Measurements from ENCODE around the gene PDE11A.

PDE11A gene

DNA sequence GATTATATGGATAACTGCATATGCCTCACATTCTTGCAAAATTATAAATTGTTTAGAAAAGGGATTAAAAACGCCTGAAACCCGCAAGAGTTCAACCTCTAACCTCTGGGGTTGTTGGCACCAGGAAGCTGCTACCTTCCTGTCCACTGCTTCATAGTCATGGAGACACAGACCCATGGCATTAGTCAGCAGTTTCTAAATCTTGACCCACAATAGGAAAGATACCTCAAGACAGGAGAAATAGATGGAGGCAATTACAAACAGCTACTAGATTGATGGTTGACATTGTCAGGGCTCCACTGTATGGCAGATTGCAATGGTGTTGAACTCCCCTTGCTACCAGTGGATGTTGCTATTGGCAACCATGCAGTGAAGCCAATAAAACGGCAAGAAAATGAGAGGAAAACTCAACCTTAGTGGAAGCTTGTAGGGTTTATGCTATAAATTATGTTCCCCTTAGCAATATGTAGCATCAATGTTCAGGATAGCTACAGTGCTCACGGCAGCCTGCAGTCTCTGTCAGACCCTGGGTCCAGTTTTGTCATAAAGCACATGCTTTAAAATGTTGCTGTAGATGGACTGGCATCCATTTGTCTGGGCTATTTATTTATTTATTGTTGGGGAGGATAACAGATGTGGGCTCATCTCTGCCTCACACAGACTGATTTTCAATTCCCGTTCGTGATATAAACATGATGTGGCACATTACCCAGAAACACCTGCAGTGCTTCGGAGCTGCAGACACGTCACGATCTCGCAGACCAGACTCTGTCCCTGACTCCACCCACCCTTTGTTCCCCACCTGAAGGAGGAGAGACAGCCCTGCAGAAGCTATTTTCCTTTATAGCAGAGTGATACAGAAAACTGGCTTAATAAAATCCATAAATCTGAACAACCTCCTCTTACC is 446.6 kb downstream of the PDE11A start:
- no peak for TF ChIP-seq SPI1 (IDR thresholded peaks at IDR 0.05; ENCODE audit: low read depth, low read length)
- no peak for TF ChIP-seq TAF1 (IDR thresholded peaks at IDR 0.05; ENCODE audit: low read depth, low read length)
- no peak for TF ChIP-seq POLR2A (IDR thresholded peaks at IDR 0.05; ENCODE audit: low read depth, low read length)
- TF ChIP-seq POU2F2 (IDR thresholded peaks at IDR 0.05; ENCODE audit: low read depth, low read length) = no peak
- no peak for TF ChIP-seq POLR2AphosphoS5 (IDR thresholded peaks at IDR 0.05; ENCODE audit: low read depth, low read length)
- TF ChIP-seq PAX5 (IDR thresholded peaks at IDR 0.05; ENCODE audit: insufficient read depth, low read length, severe bottlenecking) = no peak
- DNase-seq (ENCODE audit: insufficient read length, low spot score) = no peak
- peak; percentile 43 for FAIRE-seq

DNA sequence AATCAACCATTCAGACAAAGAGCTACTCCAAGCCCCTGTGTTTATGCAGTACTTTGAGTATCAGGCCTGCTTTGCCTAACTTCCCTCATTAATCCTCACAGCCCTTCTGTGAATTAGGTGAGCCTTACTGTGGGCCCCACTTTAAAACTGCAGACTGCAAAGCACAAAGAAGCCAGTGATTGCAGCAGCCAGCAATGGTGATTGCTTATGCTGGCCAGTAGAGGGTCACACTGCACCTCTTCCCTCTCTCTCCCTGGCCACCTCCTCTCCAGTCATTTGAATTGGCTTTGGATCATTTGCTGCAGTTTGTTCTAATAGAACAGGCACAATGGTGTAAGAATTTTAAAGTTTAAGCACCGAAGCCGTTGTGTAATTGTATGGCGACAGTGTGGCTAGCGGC is 450.1 kb downstream of the PDE11A start:
- no peak for DNase-seq (ENCODE audit: insufficient read length, low spot score)
- no peak for FAIRE-seq
- no peak for TF ChIP-seq POLR2A (IDR thresholded peaks at IDR 0.05; ENCODE audit: low read depth, low read length)
- TF ChIP-seq POLR2AphosphoS5 (IDR thresholded peaks at IDR 0.05; ENCODE audit: low read depth, low read length) = no peak
- TF ChIP-seq PAX5 (IDR thresholded peaks at IDR 0.05; ENCODE audit: insufficient read depth, low read length, severe bottlenecking) = no peak
- TF ChIP-seq TAF1 (IDR thresholded peaks at IDR 0.05; ENCODE audit: low read depth, low read length) = no peak
- TF ChIP-seq POU2F2 (IDR thresholded peaks at IDR 0.05; ENCODE audit: low read depth, low read length) = no peak
- TF ChIP-seq SPI1 (IDR thresholded peaks at IDR 0.05; ENCODE audit: low read depth, low read length) = no peak

DNA sequence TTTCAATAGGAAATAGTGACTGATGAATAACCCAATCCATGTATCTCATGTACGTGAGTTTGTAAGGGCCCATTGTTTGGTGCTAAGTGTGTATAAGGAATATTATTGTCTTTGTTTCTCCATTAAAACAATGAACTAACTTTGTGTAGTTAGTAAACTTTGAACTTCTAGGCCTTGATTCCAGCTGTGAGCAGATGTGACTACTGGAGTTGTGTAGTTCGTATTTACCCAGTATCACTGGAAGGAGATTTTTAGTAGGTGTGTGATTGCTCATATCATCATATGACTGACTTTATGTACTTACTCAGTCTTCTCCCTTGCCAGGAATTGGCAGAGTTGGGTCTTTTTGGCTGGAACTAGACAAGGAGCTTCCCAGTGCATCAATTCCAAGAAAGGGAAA is 452.6 kb downstream of the PDE11A start:
- no peak for TF ChIP-seq TAF1 (IDR thresholded peaks at IDR 0.05; ENCODE audit: low read depth, low read length)
- TF ChIP-seq SPI1 (IDR thresholded peaks at IDR 0.05; ENCODE audit: low read depth, low read length) = no peak
- no peak for TF ChIP-seq POU2F2 (IDR thresholded peaks at IDR 0.05; ENCODE audit: low read depth, low read length)
- TF ChIP-seq POLR2AphosphoS5 (IDR thresholded peaks at IDR 0.05; ENCODE audit: low read depth, low read length) = no peak
- no peak for TF ChIP-seq POLR2A (IDR thresholded peaks at IDR 0.05; ENCODE audit: low read depth, low read length)
- TF ChIP-seq PAX5 (IDR thresholded peaks at IDR 0.05; ENCODE audit: insufficient read depth, low read length, severe bottlenecking) = no peak
- FAIRE-seq = no peak
- no peak for DNase-seq (ENCODE audit: insufficient read length, low spot score)

DNA sequence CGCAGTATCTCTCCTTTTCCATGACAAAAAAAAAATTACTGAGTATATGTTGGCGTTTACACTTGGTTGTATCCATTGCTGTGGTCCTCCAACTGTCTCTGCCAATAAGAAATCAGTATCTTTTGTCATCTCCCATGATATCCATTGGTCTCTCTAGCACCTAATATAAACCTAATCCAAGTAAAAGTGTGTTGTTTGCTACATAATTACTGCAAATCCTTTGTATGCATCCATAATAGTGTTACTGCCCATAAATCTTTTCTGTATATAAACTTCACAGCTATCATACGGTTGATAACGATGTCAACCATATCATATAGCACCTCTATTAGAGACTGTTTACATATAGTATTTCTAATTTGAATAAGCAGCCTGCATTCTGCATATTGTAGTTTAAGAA is 453.1 kb downstream of the PDE11A start:
- DNase-seq (ENCODE audit: insufficient read length, low spot score) (no peak), FAIRE-seq (no peak)
- no peak for TF ChIP-seq POU2F2 (IDR thresholded peaks at IDR 0.05; ENCODE audit: low read depth, low read length)

DNA sequence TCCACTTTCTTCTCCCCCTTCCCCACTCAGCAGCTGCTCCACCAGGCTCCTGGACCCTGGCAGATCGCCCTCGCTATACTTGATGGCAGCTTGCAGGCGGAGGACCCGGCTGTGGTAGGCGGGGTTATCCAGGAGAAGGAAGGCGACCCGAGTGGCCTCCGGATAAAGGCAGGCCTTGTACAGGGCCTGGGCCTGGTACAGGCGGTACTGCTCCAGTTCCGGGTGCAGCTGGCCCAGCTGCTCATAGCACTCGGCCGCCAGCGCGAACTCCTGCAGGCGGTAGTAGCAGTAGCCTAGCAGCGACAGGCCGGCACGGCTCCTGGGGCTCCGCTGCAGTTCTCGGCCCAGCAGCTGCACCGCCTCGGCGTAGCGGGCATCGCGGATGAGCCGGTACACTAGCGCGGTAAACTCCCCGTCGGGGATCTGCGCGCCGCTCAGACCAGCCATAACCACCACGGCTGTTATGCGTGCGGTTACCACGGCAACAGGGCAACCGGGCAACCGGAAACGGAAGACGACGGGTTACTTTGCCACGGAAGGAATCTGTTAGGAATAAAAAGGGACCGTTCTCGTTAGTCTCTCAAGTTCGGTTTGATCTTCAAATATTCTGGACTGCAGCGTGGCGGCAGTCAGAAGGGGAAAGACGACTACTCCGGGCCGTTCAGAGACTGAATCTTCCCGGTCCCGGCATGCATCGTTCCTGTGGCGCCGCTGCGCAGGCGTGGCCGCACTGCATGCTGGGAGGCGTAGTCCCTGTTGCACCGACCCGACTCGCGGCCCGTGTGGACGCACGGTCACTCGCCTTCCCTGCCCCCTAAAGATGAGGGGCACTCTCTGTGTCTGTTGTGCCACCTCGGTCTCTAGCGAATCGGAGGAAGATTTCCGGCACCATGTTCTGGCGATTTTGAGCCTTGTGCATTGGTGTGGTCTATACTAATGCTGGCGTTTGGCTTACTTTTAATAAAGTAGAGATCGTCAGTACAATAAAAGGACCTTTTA is 454.0 kb downstream of the PDE11A start:
- peak; percentile 63 for DNase-seq (ENCODE audit: insufficient read length, low spot score)
- no peak for TF ChIP-seq SPI1 (IDR thresholded peaks at IDR 0.05; ENCODE audit: low read depth, low read length)
- peak; percentile 77 for TF ChIP-seq POLR2A (IDR thresholded peaks at IDR 0.05; ENCODE audit: low read depth, low read length)
- TF ChIP-seq PAX5 (IDR thresholded peaks at IDR 0.05; ENCODE audit: insufficient read depth, low read length, severe bottlenecking) = no peak
- TF ChIP-seq POU2F2 (IDR thresholded peaks at IDR 0.05; ENCODE audit: low read depth, low read length) = no peak; the same call in 1 of the 2 replicates
- TF ChIP-seq TAF1 (IDR thresholded peaks at IDR 0.05; ENCODE audit: low read depth, low read length) = 0 out of 2 replicates have a peak, but pooled peaks have one; percentile 59
- TF ChIP-seq POLR2AphosphoS5 (IDR thresholded peaks at IDR 0.05; ENCODE audit: low read depth, low read length) = peak; percentile 59; the same call in 1 of the 2 replicates
- FAIRE-seq = peak; percentile 98

DNA sequence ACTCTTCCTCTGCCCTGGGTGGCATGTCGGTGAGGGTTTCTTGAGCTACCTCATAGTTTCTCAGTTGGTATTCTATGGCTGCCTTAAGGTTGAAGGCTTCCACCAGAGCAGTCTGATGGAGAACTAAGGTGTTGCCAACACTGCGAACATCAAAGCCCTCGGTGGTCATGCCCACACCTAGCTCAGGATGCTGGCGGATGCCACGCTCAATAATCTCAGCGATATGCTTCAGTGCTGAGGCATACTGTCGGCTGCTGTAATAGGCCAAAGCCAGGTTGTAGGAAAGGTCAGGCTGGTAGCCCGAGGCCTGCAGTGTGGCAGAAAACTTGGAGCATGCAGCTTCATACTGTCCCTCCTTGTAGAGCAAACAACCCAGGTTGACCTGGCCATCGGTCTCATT is 454.7 kb downstream of the PDE11A start:
- peak; percentile 45 for FAIRE-seq
- TF ChIP-seq TAF1 (IDR thresholded peaks at IDR 0.05; ENCODE audit: low read depth, low read length) = no peak
- TF ChIP-seq POU2F2 (IDR thresholded peaks at IDR 0.05; ENCODE audit: low read depth, low read length) = no peak
- no peak for TF ChIP-seq POLR2A (IDR thresholded peaks at IDR 0.05; ENCODE audit: low read depth, low read length)
- TF ChIP-seq PAX5 (IDR thresholded peaks at IDR 0.05; ENCODE audit: insufficient read depth, low read length, severe bottlenecking) = no peak
- TF ChIP-seq SPI1 (IDR thresholded peaks at IDR 0.05; ENCODE audit: low read depth, low read length) = no peak
- no peak for TF ChIP-seq POLR2AphosphoS5 (IDR thresholded peaks at IDR 0.05; ENCODE audit: low read depth, low read length)
- no peak for DNase-seq (ENCODE audit: insufficient read length, low spot score)

DNA sequence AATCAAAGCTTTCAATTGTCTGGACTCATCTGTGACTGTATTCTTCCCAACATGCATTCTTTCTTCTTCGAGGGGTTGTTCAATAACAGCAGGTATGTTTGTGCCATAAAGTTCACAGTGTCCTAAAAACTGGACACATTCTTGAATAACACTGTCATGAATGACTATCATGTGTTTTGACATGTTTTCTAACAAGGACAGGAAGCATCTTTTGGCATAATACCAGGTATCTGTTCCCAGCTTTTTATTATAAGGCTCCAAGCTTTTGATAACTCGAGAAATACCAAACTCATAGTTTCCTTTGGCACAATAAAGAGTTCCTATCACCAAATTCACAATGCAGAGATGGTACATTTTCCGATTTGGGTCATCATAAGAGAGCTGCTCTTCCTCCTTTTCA is 455.8 kb downstream of the PDE11A start:
- FAIRE-seq (no peak), DNase-seq (ENCODE audit: insufficient read length, low spot score) (no peak)
- no peak for TF ChIP-seq POU2F2 (IDR thresholded peaks at IDR 0.05; ENCODE audit: low read depth, low read length)
- no peak for TF ChIP-seq POLR2AphosphoS5 (IDR thresholded peaks at IDR 0.05; ENCODE audit: low read depth, low read length)
- TF ChIP-seq TAF1 (IDR thresholded peaks at IDR 0.05; ENCODE audit: low read depth, low read length) = no peak
- TF ChIP-seq PAX5 (IDR thresholded peaks at IDR 0.05; ENCODE audit: insufficient read depth, low read length, severe bottlenecking) = no peak
- no peak for TF ChIP-seq POLR2A (IDR thresholded peaks at IDR 0.05; ENCODE audit: low read depth, low read length)
- no peak for TF ChIP-seq SPI1 (IDR thresholded peaks at IDR 0.05; ENCODE audit: low read depth, low read length)

DNA sequence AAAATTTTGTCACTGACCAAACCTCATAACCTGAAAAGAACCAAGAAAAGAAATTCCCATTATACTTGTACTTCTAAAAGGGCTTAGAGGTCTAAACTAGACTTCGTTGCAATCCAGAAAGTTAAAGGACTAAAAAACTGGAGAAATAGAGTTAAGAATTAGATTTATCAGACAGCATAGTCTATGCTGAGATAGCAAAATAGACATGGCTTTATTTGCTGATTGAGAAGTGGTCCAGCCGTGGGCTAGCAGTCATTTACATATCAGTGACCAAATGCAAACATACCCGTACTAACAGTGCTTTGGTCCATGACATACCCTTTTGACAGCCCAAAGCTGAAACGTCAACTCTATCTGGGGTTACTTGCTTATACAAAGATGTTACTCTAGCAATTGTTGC is 456.5 kb downstream of the PDE11A start:
- FAIRE-seq = no peak
- no peak for DNase-seq (ENCODE audit: insufficient read length, low spot score)

DNA sequence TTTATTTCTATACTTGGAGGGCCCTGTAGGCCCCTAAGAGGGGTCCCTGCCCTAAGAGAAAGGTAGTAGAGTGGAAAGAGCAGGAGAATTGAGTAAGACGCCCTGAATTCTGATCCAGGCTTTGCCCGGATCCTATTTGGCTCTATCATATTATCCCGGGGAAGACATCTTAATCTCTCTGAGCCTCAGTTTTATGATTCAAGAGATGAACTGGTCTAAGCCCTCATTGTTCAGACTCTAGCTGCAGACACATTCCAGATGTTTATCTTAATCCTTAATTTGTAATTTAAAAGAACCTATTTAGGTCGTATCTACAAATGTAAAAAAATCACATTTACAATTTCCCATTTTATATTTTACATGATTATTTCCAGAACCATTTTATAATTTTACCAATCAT is 459.9 kb downstream of the PDE11A start:
- no peak for TF ChIP-seq SPI1 (IDR thresholded peaks at IDR 0.05; ENCODE audit: low read depth, low read length)
- TF ChIP-seq TAF1 (IDR thresholded peaks at IDR 0.05; ENCODE audit: low read depth, low read length) = no peak
- no peak for TF ChIP-seq POLR2A (IDR thresholded peaks at IDR 0.05; ENCODE audit: low read depth, low read length)
- no peak for TF ChIP-seq POLR2AphosphoS5 (IDR thresholded peaks at IDR 0.05; ENCODE audit: low read depth, low read length)
- TF ChIP-seq PAX5 (IDR thresholded peaks at IDR 0.05; ENCODE audit: insufficient read depth, low read length, severe bottlenecking) = no peak
- TF ChIP-seq POU2F2 (IDR thresholded peaks at IDR 0.05; ENCODE audit: low read depth, low read length) = no peak
- DNase-seq (ENCODE audit: insufficient read length, low spot score) = no peak
- no peak for FAIRE-seq

More for the DNA sequence above, 456.5 kb downstream of the PDE11A start:
- TF ChIP-seq POU2F2 (IDR thresholded peaks at IDR 0.05; ENCODE audit: low read depth, low read length) (no peak), PAX5 (IDR thresholded peaks at IDR 0.05; ENCODE audit: insufficient read depth, low read length, severe bottlenecking) (no peak), SPI1 (IDR thresholded peaks at IDR 0.05; ENCODE audit: low read depth, low read length) (no peak), POLR2A (IDR thresholded peaks at IDR 0.05; ENCODE audit: low read depth, low read length) (no peak), POLR2AphosphoS5 (IDR thresholded peaks at IDR 0.05; ENCODE audit: low read depth, low read length) (no peak), TAF1 (IDR thresholded peaks at IDR 0.05; ENCODE audit: low read depth, low read length) (no peak)
